PC-9 (cell line): Measurements from ENCODE around the gene KCTD6. TPM values are rescaled to one million over a fixed set of nuclear protein-coding genes. Genes with fewer than 3 reads are reported as not detected.

Source experiments
- BruUV-seq: library from RNA; stranded (reverse); fragments of 400-500 nt; replicated peaks from 2 replicates; lab custom pipeline; 2021; lab: Mats Ljungman, UMichigan
- CTCF ChIA-PET: fragments of 300-600 bp; sonication (Branson Sonifier 250); formaldehyde crosslinking; loops from one replicate; lab custom pipeline; 2022; ENCODE audit warnings: antibody characterized with exemption; lab: Charles Lee
- POLR2A ChIA-PET: fragments of 300-600 bp; sonication (Branson Sonifier 250); formaldehyde crosslinking; loops from one replicate; lab custom pipeline; 2022; ENCODE audit warnings: antibody characterized with exemption; ENCODE audit not compliant: unreplicated experiment; lab: Charles Lee
- DNase-seq, 2 experiments: peaks; one replicate each; pipeline versions ENCODE4 v3.0.0 to v3.0.0-alpha.2; 2015 to 2022; ENCODE audit warnings: mixed read lengths in 1 of 2
- H2AFZ ChIP-seq: fragments of 200-600 bp; sonication (generic); 2 replicates; pipeline ENCODE4 v1.8.1; 2017; ENCODE audit warnings: antibody characterized with exemption
- H3F3A ChIP-seq: fragments of 200-600 bp; sonication (generic); 2 replicates; pipeline ENCODE4 v1.8.1; 2017; ENCODE audit warnings: antibody characterized with exemption, mild to moderate bottlenecking, low read depth; ENCODE audit not compliant: insufficient read depth
- H3K27ac ChIP-seq: fragments of 200-600 bp; sonication (generic); 2 replicates; pipeline ENCODE4 v1.6.1; 2016; ENCODE audit warnings: mixed run types
- H3K27me3 ChIP-seq: fragments of 200-600 bp; sonication (generic); 2 replicates; pipeline ENCODE4 v1.6.1; 2016; ENCODE audit warnings: low read depth, mixed run types; ENCODE audit not compliant: insufficient read depth
- H3K36me3 ChIP-seq: fragments of 200-600 bp; sonication (generic); 2 replicates; pipeline ENCODE4 v1.6.1; 2016; ENCODE audit warnings: low read depth, mixed run types
- H3K4me1 ChIP-seq: fragments of 200-600 bp; sonication (generic); replicated peaks from 2 replicates; pipeline ENCODE4 v1.6.1; 2016; ENCODE audit warnings: mixed run types; ENCODE audit not compliant: insufficient read depth
- H3K4me2 ChIP-seq: fragments of 200-600 bp; sonication (generic); 2 replicates; pipeline ENCODE4 v1.6.1; 2017; ENCODE audit warnings: mixed run types
- H3K4me3 ChIP-seq: fragments of 200-600 bp; sonication (generic); 2 replicates; pipeline ENCODE4 v1.6.1; 2016; ENCODE audit warnings: mixed run types
- H3K79me2 ChIP-seq: fragments of 200-600 bp; sonication (generic); 2 replicates; pipeline ENCODE4 v1.6.1; 2017; ENCODE audit warnings: low read depth, mixed run types
- H3K9me2 ChIP-seq: fragments of 200-600 bp; sonication (generic); 2 replicates; pipeline ENCODE4 v1.8.1; 2017; ENCODE audit warnings: mild to moderate bottlenecking; ENCODE audit not compliant: insufficient read depth
- H3K9me3 ChIP-seq: fragments of 200-600 bp; sonication (generic); 2 replicates; pipeline ENCODE4 v1.8.1; 2016; ENCODE audit warnings: low read depth; ENCODE audit not compliant: insufficient read depth
- H4K20me1 ChIP-seq: fragments of 200-600 bp; sonication (generic); 2 replicates; pipeline ENCODE4 v1.8.1; 2017; ENCODE audit not compliant: insufficient read depth
- CTCF ChIP-seq: fragments of 200-600 bp; sonication (generic); conservative IDR thresholded peaks from 2 replicates; pipeline ENCODE4 v1.6.1; 2017; ENCODE audit warnings: mixed run types, antibody characterized with exemption, mild to moderate bottlenecking, moderate library complexity
- EZH2 ChIP-seq: fragments of 200-600 bp; sonication (generic); IDR thresholded peaks from 2 replicates; pipeline ENCODE4 v1.8.0; 2017; ENCODE audit warnings: antibody characterized with exemption, low read depth
- intact Hi-C: fragments of 100-400 bp; cut with micrococcal nuclease; formaldehyde crosslinking; loops from one replicate; pipeline ENCODE4 v1.10.0; 2022; ENCODE audit not compliant: unreplicated experiment
- total RNA-seq: library from RNA; stranded (reverse); gene quantifications from 2 replicates; pipeline ENCODE4 v1.2.3, GENCODE V29; 2021

Gene KCTD6
- total RNA-seq, 1 experiment from 2014 or later, result 10.3 TPM

- H2AFZ ChIP-seq, result no peak overlapping the region
- TF ChIP-seq CTCF, result no peak
- TF ChIP-seq EZH2, result no peak
- POLR2A ChIA-PET, result no interaction called here
These were observed 45.8 kb downstream of the KCTD6 start for GRCh38 chr3:58537412-58538301.

GRCh38 chr3:58539626-58540025 lies 47.7 kb downstream of the KCTD6 start:
- Histone ChIP-seq H2AFZ (no peak overlapping the region), H3F3A (no peaks in the 10 kb centered on the region), H3K27me3 (no peaks in the 10 kb centered on the region), H3K9me3 (no peaks in the 10 kb centered on the region), H3K27ac (no peak overlapping the region), H3K9me2 (no peaks in the 10 kb centered on the region), H3K4me1 (no peaks in the 10 kb centered on the region), H3K4me3 (no peak overlapping the region), H4K20me1 (no peaks in the 10 kb centered on the region), H3K79me2 (no peaks in the 10 kb centered on the region), H3K36me3 (no peaks in the 10 kb centered on the region), H3K4me2 (no peak overlapping the region)
- TF ChIP-seq CTCF, result no peak
- no peak for TF ChIP-seq EZH2
- BruUV-seq, result no TSS peak
- ChIA-PET POLR2A (interaction anchor here (0.6 kb wide), 1 partner anchor 179 kb away, joined by 3 read pairs; no protein-coding TSS in a partner anchor), CTCF (no interaction called here)
- intact Hi-C loops, result no loop called here
- DNase-seq, result no peak

More at GRCh38 chr3:58537412-58538301, 45.8 kb downstream of the KCTD6 start:
- BruUV-seq, result no TSS peak
- no peaks in the 10 kb centered on the region for H3K79me2 ChIP-seq
- no peaks in the 10 kb centered on the region for H3K4me1 ChIP-seq
- H3K27ac ChIP-seq, result no peak overlapping the region
- no peak for DNase-seq
- no peak overlapping the region for H3K4me2 ChIP-seq
- intact Hi-C loops, result no loop called here
- H3K4me3 ChIP-seq, result no peak overlapping the region
- H3K36me3 ChIP-seq, result no peaks in the 10 kb centered on the region
- H3F3A ChIP-seq, result no peaks in the 10 kb centered on the region
- CTCF ChIA-PET, result interaction anchor here (0.5 kb wide), 1 partner anchor 61 kb away, joined by 5 read pairs; no protein-coding TSS in a partner anchor
- H3K9me2 ChIP-seq, result no peaks in the 10 kb centered on the region
- no peaks in the 10 kb centered on the region for H3K9me3 ChIP-seq
- H4K20me1 ChIP-seq, result no peaks in the 10 kb centered on the region
- H3K27me3 ChIP-seq, result no peaks in the 10 kb centered on the region

- no peaks in the 10 kb centered on the region for H3K4me1 ChIP-seq
- ChIA-PET CTCF (no interaction called here), POLR2A (no interaction called here)
- no peaks in the 10 kb centered on the region for H3K79me2 ChIP-seq
- no peaks in the 10 kb centered on the region for H3K27me3 ChIP-seq
- intact Hi-C loops, result no loop called here
- no peak for TF ChIP-seq CTCF
- no peaks in the 10 kb centered on the region for H3K9me2 ChIP-seq
- H3K9me3 ChIP-seq, result no peaks in the 10 kb centered on the region
- no peak overlapping the region for H3K4me3 ChIP-seq
- H4K20me1 ChIP-seq, result no peaks in the 10 kb centered on the region
- no peak for DNase-seq
- no peak overlapping the region for H3K4me2 ChIP-seq
- H3K36me3 ChIP-seq, result no peaks in the 10 kb centered on the region
- H3F3A ChIP-seq, result no peaks in the 10 kb centered on the region
- BruUV-seq, result no TSS peak
- no peak overlapping the region for H3K27ac ChIP-seq
- no peak overlapping the region for H2AFZ ChIP-seq
These were observed 48.4 kb downstream of the KCTD6 start for GRCh38 chr3:58540176-58540858.
